Measurements from ENCODE around the gene SAPCD2.

DNA sequence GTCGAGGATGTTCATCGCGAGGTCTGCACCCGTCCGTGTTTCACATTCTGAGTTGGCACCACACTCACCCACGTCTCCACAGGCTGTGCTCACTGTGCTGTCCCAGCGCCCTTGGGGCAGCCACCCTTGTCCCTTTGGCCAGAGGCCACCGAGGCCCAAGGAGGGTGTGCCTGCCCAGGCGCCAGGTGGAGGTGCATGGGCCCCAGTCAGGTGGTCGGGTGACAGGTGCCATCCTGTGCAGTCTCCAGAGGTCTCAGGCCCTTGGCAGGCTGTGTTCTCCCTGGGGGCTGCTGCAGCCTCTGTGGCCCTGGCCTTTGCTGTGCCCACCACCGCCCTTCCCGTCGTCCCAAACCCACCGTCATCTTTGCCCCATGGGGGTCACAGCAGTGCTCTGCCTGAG is 28.9 kb upstream of the SAPCD2 start:
- TF ChIP-seq, protein P1, sequence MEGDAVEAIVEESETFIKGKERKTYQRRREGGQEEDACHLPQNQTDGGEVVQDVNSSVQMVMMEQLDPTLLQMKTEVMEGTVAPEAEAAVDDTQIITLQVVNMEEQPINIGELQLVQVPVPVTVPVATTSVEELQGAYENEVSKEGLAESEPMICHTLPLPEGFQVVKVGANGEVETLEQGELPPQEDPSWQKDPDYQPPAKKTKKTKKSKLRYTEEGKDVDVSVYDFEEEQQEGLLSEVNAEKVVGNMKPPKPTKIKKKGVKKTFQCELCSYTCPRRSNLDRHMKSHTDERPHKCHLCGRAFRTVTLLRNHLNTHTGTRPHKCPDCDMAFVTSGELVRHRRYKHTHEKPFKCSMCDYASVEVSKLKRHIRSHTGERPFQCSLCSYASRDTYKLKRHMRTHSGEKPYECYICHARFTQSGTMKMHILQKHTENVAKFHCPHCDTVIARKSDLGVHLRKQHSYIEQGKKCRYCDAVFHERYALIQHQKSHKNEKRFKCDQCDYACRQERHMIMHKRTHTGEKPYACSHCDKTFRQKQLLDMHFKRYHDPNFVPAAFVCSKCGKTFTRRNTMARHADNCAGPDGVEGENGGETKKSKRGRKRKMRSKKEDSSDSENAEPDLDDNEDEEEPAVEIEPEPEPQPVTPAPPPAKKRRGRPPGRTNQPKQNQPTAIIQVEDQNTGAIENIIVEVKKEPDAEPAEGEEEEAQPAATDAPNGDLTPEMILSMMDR (IDR thresholded peaks at IDR 0.05) = no peak
- no peak for TF ChIP-seq EP300 (IDR thresholded peaks at IDR 0.05)

All from ovary (tissue), 3 donors.